SH-SY5Y (cell line): ENCODE data around the gene EFCAB6.

ENCODE experiments used
- GATA2 ChIP-seq: IDR thresholded peaks from 2 replicates; pipeline ENCODE4 v1.6.1; 2011; ENCODE audit warnings: mild to moderate bottlenecking, low read depth, low read length
- GATA3 ChIP-seq: IDR thresholded peaks from 2 replicates; pipeline ENCODE4 v1.6.1; 2011; ENCODE audit warnings: low read depth, mild to moderate bottlenecking, low read length, moderate library complexity

- TF ChIP-seq GATA3 (no peak), GATA2 (no peak)
Observed at GRCh38 chr22:43796567-43796966, 15.5 kb downstream of the EFCAB6 start.
